ENCODE results near the gene AQR. TPM values are rescaled to one million over a fixed set of nuclear protein-coding genes. Genes with fewer than 3 reads are reported as not detected.

Gene AQR
- total and polyA plus RNA-seq, 2 experiments from 2014 or later: 42.3 to 67.3 TPM

GRCh38 chr15:34861214-34861613, 108.3 kb downstream of the AQR start (continued):
- TF ChIP-seq ZNF462 (CRISPR knock-in tag; IDR thresholded peaks at IDR 0.05) (no peak), POLR2AphosphoS5 (IDR thresholded peaks at IDR 0.05; ENCODE audit: low read depth) (no peak), ETS1 (IDR thresholded peaks at IDR 0.05) (no peak)

GRCh38 chr15:34855893-34856292, 113.6 kb downstream of the AQR start:
- Mint-ChIP-seq H3K9me3 (no peaks in the 10 kb centered on the region), H3K27ac (no peak overlapping the region), H3K27me3 (ENCODE audit: insufficient read depth, low read depth, poor library complexity) (no peaks in the 10 kb centered on the region), H3K4me3 (no peak overlapping the region), H3K4me1 (no peaks in the 10 kb centered on the region), H3K36me3 (ENCODE audit: low read depth) (peaks cover 30% of the 10 kb centered on the region)
- DNase-seq (ENCODE audit: low spot score) (no peak), ATAC-seq (no peak)
- no peaks in the 10 kb centered on the region for H3K9me2 ChIP-seq (ENCODE audit: insufficient read depth)
- no peaks in the 10 kb centered on the region for H3K4me1 ChIP-seq (ENCODE audit: insufficient read depth)
- H3K4me2 ChIP-seq: no peak overlapping the region
- H3K79me2 ChIP-seq (replicated peaks; ENCODE audit: insufficient read depth): no peaks in the 10 kb centered on the region
- no peaks in the 10 kb centered on the region for H3K27me3 ChIP-seq (ENCODE audit: insufficient read depth)
- no peak for TF ChIP-seq ETS1 (IDR thresholded peaks at IDR 0.05)
- no peak for TF ChIP-seq ZNF462 (CRISPR knock-in tag; IDR thresholded peaks at IDR 0.05)
- TF ChIP-seq EZH2phosphoT487 (IDR thresholded peaks at IDR 0.05; ENCODE audit: unreplicated experiment): no peak
- TF ChIP-seq NANOG (IDR thresholded peaks at IDR 0.05; ENCODE audit: borderline replicate concordance): no peak
- no peak for TF ChIP-seq ZNF331 (CRISPR knock-in tag; IDR thresholded peaks at IDR 0.05; ENCODE audit: low read depth)
- H3F3A ChIP-seq (replicated peaks; ENCODE audit: low read depth): no peaks in the 10 kb centered on the region
- no peaks in the 10 kb centered on the region for H4K20me1 ChIP-seq (replicated peaks; ENCODE audit: insufficient read depth)
- no peak overlapping the region for H3K27ac ChIP-seq (ENCODE audit: low read depth)
- H3K36me3 ChIP-seq (ENCODE audit: insufficient read depth): no peaks in the 10 kb centered on the region; the same call in 1 of the 2 replicates
- H3K4me3 ChIP-seq: no peak overlapping the region
- H2AFZ ChIP-seq: no peak overlapping the region

Measured in GM23338 (cell line).